ENCODE results near the gene SARS2.
"Not testable (repeated sequence)": the region's sequence is repeated elsewhere in the genome, so short reads cannot be mapped to it uniquely, and the experiment has no call there.

Gene SARS2

DNA sequence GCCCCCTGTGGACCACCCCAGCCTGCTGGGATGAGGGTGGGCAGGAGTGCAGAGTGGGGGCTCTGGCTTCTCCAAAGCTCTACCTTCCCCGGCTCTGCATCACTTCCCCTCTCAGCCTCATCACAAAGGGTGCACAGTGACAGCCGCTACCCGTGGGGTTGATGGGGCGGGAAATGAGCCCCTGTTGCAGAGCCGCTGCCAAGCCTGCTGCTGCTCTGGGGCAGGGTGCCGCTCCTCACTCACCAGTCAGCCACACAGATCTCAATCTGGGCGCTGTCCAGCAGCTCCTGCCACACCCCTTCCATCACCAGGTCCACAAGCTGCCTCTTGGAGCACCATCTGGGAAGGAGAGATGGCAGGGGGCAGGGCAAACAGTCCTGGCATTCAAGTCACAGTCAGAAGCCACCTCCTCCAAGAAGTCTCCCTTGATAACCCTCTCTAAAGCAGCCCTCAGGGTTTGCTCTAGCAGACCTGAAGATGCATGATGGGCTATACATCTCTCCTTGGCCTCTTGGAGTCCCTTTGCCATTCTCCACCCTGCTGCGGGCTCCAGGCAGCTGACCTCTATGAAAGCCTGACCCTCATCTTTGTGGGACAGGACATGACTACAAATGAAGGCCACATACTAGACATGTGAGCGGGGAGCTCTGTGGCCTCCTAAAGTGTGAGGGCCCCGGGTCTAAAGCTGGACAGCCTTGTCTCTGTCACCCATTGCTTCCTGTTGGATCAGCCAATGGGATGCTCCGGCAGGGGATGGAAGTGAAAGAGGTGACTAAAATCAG, 15.9 kb upstream of the SARS2 start:
- no peak for DNase-seq

- DNase-seq, result no peak
Measured at GRCh38 chr19:38945562-38946228, 15.1 kb upstream of the SARS2 start.

GRCh38 chr19:38944981-38945506, 14.5 kb upstream of the SARS2 start:
- DNase-seq, result no peak

DNA sequence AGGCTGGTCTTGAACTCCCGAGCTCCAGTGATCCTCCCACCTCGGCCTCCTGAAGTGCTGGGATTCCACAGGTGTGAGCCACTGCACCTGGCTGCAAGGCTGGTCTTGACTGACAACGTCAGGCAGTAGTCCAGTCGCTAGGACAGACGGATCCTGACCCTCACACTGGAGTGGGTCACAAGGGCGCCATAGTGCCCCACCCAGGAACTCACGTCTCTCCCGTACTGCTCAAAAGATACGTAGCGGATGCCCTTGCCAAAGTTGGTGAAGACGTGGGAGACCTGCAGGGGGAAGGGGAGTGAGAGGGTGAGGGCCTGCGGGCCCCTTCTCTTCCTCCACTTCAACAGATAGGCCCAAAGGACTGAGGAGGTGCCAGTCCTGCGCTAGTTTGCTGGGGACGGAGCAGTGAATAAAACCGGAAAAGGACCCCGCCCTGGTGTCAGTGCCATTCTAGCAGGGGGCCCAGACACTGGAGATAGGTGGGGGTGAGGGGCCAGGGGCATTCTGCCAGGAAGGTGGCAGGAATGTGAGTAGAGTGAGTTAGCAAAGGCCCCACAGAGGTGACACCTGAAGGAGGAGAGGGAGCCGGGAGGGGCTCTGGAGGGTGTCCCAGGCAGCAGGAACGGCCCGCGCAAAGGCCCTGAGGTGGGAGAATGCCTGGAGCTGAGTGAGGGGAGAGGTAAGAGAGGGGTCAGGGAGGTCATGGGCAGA, 12.1 kb upstream of the SARS2 start:
- DNase-seq, result no peak

DNA sequence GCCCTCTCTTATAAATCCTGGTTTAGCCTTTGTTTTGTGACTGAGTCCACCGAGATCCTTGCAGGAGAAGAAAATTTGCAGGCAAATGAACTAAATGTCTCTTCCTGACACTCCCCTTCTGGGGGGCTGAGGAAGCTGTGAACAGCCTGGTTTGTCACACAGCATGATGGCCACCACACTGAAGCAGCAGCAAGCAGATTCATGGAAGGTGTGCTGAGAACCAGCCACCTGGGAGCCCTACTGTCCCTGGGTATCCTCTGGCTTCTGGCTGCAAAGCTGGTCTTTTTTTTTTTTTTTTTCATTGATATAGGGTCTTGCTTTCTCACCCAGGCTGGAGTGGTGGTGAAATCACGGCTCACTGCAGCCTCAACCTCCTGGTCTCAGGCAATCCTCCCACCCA, 11.4 kb upstream of the SARS2 start:
- DNase-seq, result no peak

GRCh38 chr19:38941466-38941865, 10.9 kb upstream of the SARS2 start:
- not testable (repeated sequence) for DNase-seq

- DNase-seq, result no peak
Measured at GRCh38 chr19:38939957-38940356, 9.4 kb upstream of the SARS2 start.

DNA sequence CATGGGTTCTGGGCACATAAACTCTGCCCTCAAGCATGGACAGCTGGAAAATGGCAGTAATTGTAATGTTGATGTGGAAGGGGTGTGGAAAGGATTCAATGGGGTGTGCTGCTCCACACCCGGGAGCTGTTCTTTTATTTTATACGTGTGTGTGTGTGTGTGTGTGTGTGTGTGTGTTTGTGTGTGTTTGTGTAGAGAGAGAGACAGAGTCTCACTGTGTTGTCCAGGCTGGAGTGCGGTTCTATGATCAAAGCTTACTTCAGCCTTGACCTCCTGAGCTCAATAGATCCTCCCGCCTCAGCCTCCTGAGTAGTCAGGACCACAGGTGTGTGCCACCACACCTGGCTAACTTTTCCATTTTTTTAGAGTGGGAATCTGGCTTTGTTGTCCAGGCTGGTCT, 3.0 kb upstream of the SARS2 start:
- DNase-seq, result no peak

- DNase-seq, result no peak
Measured at GRCh38 chr19:38932425-38933179, 2.0 kb upstream of the SARS2 start.

DNA sequence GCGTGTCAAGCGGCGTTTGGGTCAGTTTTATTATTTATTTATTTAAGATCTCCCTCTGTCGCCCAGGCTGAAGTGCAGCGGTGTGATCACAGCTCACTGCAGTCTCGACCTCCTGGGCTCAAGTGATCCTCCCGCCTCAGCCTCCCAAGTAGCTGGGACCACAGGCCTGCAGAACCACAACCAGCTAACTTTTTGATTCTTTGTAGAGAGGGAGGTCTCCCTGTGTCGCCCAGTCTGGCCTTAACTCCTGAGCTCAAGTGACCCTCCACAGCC, 894 bp upstream of the SARS2 start:
- DNase-seq, result no peak

DNA sequence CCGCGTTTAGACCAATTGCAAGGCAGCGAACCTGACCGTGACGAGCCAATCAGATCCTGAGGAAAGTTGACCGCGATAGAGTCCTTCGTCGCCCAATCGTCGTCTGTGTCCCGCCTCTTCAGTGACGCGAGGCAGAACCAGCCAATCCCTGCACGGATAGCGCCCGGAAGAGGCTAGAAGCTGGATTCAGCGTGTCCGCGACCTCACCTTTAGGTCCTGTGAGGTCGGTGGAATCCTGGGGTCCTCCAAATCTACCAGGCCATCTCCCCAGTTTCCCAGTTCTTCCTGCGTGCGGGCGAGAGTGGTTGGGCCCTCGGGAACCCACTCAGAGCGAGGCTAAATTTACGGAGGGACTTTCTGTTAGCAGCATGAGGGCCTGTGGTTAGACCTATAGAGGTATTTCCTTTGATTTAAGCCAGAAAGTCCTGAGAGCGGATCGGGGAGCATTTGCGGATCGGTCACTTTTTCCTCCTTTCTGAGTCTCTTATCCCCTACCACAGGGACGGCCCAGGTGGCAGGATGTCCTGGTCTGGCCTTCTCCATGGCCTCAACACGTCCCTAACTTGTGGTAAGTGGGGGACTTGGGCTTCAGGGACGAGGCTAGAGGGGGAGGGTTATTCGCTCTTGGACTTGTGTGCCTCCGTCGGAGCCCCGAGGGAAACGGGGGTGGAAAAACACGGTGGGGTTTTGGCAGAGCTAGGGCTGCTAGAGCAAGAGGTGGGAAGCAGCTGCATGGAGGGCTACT, 385 bp upstream of the SARS2 start, which contains the start of gene MRPS12:
Gene MRPS12, plus strand, starts transcription at position 169 of the 745 bp plus-strand sequence. Its CDS starts 351 bp downstream, at position 520.
- DNase-seq, result peak; percentile 98

DNA sequence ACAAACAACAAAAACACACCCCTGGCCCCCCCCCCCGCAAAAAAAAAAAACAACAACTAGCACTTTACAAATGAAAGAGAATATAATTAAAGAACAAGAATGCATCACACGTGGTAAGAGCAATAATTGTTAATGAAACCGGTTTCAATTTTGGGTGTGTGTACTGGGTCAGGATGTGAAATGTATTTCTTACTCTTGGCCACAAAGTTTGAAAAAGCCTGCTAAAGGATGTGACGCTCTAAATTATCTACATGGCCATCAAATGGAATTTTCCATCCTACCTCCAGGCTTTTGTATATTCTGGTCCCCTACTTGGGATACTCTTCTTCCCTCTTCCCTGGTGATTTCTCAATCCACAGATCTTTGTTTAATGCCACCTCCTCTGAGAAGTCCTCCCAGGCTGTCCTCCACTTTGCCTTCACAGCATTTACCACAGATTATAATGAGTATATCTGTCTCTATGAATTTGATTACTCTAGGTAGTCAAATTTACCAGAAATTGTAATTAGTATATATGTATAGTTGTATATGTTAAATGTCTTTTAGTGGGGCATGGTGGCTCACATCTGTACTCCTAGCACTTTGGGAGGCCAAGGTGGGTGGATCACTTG, 2.1 kb downstream of the SARS2 start:
- DNase-seq, result no peak

- DNase-seq, result no peak
Measured at GRCh38 chr19:38924388-38924787, 6.2 kb downstream of the SARS2 start.

- no peak for DNase-seq
Measured at GRCh38 chr19:38922482-38922881, 8.1 kb downstream of the SARS2 start.

DNA sequence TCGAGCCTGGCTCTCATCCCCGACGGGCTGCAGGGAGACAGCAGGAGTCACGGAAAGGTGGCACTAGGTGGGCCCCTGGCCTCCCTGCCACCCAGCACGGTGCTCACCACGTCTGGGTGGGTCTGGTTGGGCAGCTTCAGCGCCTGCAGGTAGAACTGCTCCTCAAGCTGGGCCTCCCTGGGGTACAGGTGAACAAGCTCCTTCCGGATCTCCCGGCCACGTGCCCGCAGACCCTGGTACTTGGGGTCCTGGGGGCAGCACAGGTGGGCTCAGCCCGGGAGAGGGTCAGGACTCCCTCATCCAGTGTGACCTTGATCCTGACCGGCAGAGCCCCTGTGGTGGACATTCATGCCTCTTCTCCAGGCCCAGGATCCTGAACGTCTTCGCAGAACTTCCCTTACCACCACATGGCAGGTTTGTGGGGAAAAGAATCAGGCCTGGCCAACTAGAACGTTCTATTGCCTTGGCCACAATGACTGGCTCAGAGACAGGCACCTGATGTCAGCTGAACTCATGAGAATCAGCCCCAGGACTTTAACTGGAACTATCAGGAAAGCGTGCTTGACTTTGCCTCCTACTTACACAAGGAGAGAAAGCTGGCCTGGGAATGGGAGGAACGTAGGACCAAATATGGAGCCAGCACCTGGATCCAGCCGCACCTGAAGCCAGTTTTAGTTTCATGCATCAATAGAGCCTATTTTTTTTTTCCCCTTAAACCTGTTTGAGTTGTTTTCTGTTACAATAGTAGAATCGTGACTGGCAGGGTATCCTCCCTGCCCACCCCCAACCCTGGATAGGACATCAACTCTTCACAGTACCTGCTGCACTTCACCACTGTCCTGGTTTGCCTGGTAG, 8.9 kb downstream of the SARS2 start:
- no peak for DNase-seq

GRCh38 chr19:38920602-38921419, 9.8 kb downstream of the SARS2 start:
- DNase-seq, result no peak

GRCh38 chr19:38919837-38920601, 10.5 kb downstream of the SARS2 start:
- no peak for DNase-seq

- DNase-seq, result no peak
Measured at GRCh38 chr19:38918526-38918925, 12.0 kb downstream of the SARS2 start.

GRCh38 chr19:38917921-38918491, 12.6 kb downstream of the SARS2 start:
- no peak for DNase-seq
